HG02884 (cell line): ENCODE results near the gene XCL2.
"Not testable (repeated sequence)": the region's sequence is repeated elsewhere in the genome, so short reads cannot be mapped to it uniquely, and the experiment has no call there.

Experiments used
- ATAC-seq: cut with Tn5 transposase; IDR thresholded peaks from one replicate; pipeline ENCODE4 v1.9.1; 2021; ENCODE audit warnings: mild to moderate bottlenecking, moderate library complexity; ENCODE audit not compliant: unreplicated experiment

XCL2 gene, protein sequence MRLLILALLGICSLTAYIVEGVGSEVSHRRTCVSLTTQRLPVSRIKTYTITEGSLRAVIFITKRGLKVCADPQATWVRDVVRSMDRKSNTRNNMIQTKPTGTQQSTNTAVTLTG

GRCh38 chr1:168543840-168544498, at the start of gene XCL2:
TSS of gene XCL2 (minus strand) at chr1:168543997. CDS start at chr1:168543964, 33 bp downstream.
- ATAC-seq = not testable (repeated sequence)

DNA sequence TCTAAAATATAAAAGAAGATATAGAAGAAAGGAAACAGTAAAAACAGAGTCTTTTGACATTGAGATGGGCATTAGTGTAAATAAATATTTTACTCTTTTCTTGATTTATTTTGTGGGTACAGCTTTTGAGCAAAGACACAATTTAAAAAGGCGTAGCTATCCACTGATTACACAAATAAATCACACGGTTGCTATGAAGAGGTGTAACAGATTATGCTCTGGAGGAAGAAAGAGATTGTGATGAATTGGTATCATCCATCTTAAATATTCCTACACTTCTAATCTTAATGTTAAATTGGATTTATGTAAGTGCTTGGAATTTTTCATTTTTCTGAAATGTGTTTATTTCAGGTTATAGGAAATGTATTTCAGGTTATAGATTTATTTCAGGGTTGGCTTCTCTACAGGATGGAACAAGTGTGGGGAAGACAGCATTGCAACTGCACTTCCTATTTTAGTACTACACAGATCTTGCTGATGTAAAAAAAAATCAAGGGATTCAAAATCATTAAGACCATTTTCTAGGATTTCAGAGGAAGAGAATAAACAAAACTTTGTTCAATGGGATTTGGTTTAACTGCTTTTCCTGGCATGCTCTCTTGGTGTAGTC, 47.9 kb upstream of the XCL2 start:
- ATAC-seq = no peak

DNA sequence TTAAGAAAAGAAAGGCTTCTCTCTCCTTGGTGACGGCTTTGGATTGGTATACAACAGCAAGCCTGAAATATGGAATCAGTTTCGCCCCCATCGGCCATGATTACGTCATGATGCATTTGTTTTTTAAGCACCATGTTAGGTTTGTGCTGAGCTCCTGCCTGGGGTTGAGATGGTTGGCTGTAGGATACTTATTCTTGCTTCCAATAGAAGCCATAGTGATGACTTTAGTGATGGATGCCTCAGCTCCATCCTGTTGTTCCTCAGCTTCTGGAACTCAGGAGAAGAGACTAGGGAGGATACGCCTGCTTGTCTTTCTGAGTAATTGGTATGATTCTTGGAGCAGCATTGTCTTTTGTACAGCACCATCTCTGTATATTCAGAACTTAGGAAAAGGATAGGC, 47.3 kb upstream of the XCL2 start:
- ATAC-seq = no peak

DNA sequence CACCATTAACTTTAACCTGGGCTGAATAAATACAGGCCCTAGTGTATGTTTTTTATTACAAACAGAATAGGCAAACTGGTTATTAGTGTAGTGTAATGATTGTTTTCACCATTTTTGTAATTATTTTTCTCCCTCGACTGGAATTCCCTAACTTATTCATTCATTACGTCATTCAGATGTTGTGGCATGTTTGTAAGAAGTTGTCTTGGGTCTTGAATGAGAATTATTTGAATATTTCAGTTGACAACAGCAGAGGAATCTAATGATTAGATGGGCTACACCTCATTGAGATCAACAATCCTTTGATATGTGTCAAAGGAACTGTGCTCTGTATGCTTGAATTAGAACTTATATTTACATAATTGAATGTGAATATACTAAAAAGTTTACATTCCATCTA, 45.4 kb upstream of the XCL2 start:
- ATAC-seq = no peak

DNA sequence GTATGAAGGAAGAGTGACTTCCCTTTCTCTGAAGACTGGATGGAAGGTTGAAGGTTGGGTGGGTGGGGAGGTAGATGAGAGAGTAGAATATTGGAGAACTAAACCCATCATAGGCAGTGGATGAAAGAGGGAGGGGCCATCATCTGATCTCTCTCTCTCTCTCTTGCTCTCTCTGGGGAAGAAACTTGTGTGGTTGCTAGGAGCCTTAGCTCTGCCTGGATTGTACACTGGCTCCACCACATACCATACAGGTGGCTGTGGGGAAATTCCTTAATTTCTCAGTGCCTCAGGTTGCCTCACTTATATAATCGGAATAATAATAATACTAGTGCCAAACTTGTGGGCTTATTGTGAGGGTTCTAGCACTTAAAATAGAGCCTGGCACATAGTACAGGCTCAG, 42.1 kb upstream of the XCL2 start:
- ATAC-seq = no peak

DNA sequence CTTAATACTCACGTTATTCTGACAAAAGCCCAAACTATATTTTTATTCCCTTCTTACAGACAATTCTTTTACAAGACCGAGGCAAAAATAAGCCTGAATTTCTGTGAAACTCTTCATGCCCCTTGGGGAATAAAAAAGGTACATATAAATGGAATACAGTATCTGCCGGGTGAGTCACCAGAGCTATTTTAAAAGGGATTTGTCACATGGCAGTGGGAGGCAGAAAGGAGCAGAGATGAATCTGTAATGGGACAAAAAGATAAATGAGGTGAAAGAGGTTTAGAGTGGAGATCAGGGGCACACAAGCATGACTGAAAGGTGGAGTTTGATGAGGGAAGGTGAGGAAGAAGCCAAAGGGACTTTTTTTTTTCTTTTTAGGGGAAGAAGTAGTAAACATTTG, 41.4 kb upstream of the XCL2 start:
- ATAC-seq = no peak

- ATAC-seq = no peak
Measured at GRCh38 chr1:168583571-168583970, 39.8 kb upstream of the XCL2 start.

DNA sequence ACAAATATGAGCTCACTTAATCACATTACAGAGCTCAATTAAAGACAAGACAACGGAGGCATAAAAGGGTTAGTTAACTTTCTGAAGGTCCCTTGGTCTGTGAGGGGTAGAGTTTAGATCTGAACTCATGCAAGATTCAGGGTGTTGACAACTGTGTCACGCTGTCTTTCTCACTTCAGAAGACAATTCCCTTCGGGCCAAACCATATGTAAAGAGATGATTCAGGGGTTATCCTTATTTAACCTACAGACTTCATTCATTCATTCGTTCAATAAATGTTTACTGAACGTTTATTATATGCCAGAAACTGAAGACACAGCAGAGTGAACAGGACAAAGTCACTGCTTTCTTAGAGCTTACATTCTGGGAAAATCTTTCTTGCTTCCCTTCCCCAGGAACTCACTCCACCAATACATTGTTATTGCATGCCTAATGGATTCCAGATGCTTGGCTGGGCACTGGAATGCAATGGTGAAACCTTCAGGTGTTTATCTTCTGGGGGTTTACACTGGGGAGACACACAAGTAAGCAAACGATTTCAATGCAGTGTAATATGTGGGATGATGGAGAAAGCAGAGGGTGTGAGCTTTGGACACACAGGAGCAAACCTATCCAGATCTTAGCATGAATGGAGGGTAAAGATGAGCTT, 39.0 kb upstream of the XCL2 start:
- ATAC-seq = no peak

DNA sequence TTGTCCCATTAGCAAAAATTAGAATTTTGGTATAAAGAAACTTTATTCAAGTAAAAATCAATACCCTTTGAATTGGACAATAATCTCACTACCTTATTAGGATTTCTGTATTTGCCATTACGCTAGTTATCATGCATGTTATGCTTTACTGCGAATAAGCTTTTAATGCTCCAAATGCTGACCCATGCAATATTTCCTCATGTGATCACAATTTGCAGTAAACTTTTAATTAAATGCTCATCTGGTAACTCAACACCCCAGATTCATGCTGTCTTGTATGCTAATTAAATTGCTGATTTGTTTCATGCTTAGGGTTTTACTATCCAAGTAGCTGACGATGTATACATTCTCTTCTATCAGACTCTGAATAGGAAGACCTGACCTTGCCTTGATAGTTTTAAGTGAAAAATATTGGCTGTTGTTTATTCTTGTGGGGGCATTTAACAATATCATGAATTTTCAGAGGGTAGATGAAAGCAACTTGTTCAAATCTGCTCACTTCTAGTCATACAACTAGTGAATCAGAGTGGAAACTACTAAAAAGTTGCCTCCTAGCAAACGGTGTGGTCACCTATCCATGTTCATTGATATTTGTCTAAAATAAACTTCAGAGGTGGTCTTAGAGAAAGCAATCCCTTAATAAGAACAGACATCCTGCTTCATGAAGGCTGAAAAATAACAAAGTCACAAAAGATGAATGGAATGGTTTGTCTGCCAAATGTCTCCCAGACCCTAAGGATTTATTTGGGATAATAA, 38.2 kb upstream of the XCL2 start:
- ATAC-seq = no peak

DNA sequence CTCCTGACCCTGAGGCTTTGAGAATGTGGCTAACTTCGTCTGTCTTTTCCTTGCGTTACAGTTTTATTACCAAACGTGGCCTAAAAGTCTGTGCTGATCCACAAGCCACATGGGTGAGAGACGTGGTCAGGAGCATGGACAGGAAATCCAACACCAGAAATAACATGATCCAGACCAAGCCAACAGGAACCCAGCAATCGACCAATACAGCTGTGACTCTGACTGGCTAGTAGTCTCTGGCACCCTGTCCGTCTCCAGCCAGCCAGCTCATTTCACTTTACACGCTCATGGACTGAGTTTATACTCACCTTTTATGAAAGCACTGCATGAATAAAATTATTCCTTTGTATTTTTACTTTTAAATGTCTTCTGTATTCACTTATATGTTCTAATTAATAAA, 37.2 kb upstream of the XCL2 start:
- not testable (repeated sequence) for ATAC-seq

DNA sequence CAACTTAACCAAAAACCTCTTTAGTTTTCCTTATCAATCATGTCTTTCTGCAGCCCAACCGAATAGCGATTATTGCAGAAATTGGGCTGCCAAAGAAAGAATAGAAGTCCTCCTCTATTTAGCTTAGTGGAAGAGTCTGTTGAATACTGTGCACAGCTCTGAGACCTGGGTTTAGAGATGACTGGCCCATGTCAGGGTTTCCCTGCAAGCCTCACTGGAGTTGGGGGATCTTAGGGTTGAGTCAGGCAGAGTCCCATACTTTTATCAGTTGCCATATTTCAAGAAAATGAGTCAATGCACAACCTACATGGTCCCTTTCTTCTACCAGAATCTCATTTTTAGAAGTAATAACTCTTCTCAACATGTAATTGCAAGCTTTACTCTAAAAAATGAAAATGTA, 36.5 kb upstream of the XCL2 start:
- not testable (repeated sequence) for ATAC-seq

GRCh38 chr1:168578531-168579185, 34.9 kb upstream of the XCL2 start:
- ATAC-seq = not testable (repeated sequence)

GRCh38 chr1:168576245-168576688, 32.5 kb upstream of the XCL2 start, which contains the start of gene XCL1:
TSS of gene XCL1 (plus strand) at chr1:168576605. CDS start at chr1:168576638, 33 bp downstream.
- not testable (repeated sequence) for ATAC-seq

GRCh38 chr1:168574234-168574633, 30.4 kb upstream of the XCL2 start:
- not testable (repeated sequence) for ATAC-seq

- no peak for ATAC-seq
Measured at GRCh38 chr1:168572633-168573032, 28.8 kb upstream of the XCL2 start.

- ATAC-seq = no peak
Measured at GRCh38 chr1:168570652-168571051, 26.9 kb upstream of the XCL2 start.

DNA sequence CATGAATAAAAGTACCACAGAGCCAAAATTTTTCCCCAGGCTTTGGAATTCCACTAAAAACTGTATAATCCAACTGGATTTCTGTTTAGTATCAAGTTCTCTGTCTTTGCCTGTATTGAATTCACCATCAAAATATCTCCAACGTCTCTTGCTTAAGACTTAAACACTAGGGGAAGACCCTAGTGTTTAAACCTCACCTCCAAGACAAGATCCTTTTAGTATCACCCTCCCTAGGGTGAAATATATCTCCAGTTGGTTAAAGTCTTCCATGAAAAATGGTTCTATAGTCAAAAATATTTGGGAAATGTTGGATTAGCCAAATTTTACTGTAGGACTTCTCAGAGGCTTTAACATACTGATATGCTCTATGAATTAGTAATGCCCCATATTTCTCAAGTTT, 24.5 kb upstream of the XCL2 start:
- ATAC-seq = no peak

GRCh38 chr1:168567568-168567967, 23.8 kb upstream of the XCL2 start:
- ATAC-seq = no peak

DNA sequence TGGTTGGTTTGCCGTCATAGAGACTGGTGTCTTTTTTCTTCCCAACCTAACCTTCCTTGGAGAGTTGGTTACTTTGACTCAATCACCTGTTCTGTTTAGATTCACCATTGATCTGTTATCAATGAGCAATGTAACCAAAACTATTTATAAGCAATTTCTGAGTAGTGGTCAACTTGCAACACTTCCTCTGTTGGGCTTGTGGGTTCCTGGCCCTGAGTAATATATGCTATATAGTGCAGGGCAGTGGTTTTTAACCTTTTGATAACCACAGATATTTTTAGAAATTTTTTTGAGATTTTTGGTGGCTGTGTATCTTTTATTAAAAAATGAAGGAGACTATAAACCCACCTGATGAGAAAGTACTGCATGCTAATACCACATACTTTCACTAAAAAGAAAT, 23.2 kb upstream of the XCL2 start:
- ATAC-seq = no peak

DNA sequence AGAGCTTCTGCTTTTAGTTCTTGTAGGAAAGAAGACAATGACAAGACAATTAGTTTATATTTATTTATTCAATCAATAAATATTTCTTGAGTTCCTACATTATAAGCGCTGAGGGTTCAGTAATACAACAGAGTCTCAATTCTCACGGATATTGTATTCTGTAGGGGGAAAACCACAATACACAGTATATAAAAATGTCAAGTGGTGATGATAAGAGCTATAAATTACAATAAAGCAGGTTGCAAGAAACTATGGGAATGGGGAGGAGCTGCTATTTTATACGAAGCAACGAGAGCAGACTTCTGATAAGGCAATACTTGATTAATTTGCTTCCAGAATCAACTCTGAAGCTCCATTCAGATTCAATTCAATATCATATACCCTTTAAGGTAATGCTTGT, 22.0 kb upstream of the XCL2 start:
- no peak for ATAC-seq

DNA sequence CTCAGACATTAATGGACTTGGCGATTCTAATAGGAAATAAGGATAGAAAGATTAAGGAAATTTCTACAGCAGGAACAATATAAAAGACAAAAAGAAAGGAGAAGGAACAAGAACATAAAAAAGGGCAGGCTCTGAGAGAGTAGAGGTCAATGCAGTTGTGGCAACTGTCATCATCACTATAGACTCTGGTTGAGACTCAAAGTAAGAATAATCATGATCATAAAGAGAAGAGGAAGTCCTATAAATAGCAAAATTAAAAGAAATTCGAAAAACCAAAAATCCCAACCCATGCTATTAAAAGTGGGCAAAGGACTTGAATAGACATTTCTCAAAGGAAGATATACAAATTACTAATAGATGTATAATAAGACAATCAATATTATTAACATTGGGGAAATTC, 18.2 kb upstream of the XCL2 start:
- ATAC-seq = no peak
